Measurements from ENCODE around the gene CAMK1D.

- TF ChIP-seq CTCF (IDR thresholded peaks at IDR 0.05; ENCODE audit: low read length) (no peak), EZH2 (IDR thresholded peaks at IDR 0.05; ENCODE audit: borderline replicate concordance, low read length) (no peak)
These were observed 257.1 kb downstream of the CAMK1D start for GRCh38 chr10:12606461-12606860.
